HG03175 (cell line): ENCODE results near the gene DCT.
"Not testable (repeated sequence)": the region's sequence is repeated elsewhere in the genome, so short reads cannot be mapped to it uniquely, and the experiment has no call there.

ENCODE experiments used
- ATAC-seq: cut with Tn5 transposase; IDR thresholded peaks from one replicate; pipeline ENCODE4 v1.9.1; 2021; ENCODE audit warnings: mild to moderate bottlenecking, moderate library complexity; ENCODE audit not compliant: unreplicated experiment

Gene DCT

GRCh38 chr13:94479616-94480015 lies at the start of gene DCT:
Gene DCT, minus strand, starts transcription at chr13:94479682. Its CDS starts 427 bp downstream, at chr13:94479255.
- ATAC-seq = no peak

DNA sequence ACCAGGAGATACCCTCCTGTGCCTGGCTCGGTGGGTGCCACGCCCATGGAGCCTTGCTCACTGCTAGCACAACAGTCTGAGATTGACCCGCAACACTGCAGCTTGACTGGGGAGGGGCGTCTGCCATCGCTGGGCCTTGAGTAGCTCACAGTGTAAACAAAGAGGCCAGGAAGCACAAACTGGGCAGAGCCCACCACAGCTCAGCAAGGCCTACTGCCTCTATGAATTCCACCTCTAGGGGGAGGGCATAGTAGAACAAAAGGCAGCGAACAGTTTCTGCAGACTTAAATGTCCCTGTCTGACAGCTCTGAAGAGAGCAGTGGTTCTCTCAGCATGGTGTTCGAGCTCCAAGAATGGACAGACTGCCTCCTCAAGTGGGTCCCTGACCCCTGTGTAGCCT lies 47.5 kb upstream of the DCT start:
- not testable (repeated sequence) for ATAC-seq

DNA sequence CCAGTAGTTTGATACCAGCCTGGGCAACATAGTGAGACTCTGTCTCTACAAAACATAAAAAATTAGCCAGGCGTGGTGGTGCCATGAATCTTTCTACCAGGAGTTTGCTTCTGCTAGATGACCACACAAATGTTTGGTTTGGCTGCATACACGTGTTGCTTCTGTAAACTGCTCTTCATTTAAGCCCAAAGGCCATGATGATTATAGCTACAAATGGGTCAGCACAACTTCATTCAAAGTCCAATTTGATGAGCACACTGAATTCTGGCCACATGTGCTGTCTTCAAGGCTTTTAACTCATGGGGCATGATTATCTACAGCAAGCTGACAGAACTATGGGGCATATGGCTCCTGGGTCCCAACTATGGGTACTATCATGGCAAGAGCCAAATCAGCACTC lies 46.3 kb upstream of the DCT start:
- ATAC-seq = no peak

GRCh38 chr13:94524407-94524806 lies 44.9 kb upstream of the DCT start:
- ATAC-seq = no peak

GRCh38 chr13:94520001-94520400 lies 40.5 kb upstream of the DCT start:
- no peak for ATAC-seq

DNA sequence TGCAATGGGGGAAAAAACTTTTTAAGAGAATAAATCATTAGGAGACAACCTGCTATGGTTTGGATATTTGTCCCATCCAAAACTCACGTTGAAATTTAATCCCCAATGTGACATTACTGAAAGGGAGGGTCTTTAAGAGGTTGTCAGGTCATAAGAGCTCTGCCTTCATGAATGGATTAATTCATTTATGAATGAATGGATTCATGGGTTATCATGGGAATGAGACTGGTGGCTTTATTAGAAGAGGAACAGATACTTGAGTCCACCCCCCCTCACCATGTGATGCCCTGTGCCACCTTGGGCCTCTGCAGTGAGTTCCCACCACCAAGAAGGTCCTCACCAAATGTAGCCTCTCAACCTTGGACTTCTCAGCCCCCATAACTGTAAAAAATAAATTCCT lies 37.0 kb upstream of the DCT start:
- no peak for ATAC-seq

DNA sequence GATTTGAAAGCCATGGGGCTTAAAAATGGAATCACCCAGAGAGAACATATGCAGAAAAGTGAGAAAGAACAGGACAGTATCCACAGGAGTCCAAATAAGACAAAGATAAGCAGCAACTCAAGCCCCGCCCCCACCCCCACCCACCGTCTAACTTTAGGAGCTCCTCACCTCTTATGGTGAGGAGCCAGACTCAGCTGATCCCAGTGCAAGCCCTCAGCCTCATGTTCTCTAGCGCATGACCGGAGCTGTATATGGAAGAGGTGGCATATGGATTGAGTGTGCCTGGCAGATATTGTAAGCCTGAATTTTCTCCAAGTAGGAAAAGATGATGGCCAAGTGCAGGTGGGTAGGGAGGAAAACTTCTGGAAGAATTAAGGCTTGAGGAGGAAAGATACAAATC lies 36.4 kb upstream of the DCT start:
- no peak for ATAC-seq

- ATAC-seq = no peak
Measured at GRCh38 chr13:94515374-94515773, 35.9 kb upstream of the DCT start.

DNA sequence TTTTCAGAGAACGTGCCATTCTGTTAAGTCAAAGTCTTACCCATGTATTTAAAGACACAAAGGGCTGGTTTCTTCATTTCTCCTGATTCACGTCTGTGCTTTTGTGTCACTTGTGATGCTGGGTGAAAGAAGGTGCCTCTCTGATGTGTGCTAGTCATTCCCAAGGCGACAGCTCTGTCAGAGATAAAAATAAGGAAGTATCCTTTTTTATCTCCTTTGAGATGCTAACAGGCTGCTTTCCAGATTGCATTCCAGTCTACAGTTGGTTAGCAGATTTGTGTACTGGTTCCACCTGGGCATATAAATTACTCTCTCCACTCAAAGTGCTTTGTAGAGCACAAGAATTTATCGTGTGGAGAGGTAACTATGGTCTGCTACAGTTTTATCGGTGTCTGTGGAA lies 33.5 kb upstream of the DCT start:
- ATAC-seq = no peak

DNA sequence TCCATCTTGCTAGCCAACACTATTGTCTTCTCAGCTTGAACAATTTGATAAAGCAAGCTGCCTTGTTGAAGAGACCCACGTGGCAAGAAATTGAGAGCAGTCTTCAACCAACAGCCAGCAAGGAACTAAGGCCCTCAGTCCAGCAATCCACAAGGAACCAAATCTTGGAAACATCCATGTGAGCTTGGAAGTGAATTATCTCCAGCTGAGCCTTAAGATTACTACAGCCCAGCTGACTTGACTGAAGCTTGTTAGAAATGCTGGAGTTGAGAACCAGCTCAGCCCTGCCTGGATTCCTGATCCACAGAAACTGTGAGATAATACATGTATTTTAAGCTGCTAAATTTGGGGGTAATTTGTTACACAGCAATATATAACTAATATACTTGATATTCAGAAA lies 26.2 kb upstream of the DCT start:
- no peak for ATAC-seq

DNA sequence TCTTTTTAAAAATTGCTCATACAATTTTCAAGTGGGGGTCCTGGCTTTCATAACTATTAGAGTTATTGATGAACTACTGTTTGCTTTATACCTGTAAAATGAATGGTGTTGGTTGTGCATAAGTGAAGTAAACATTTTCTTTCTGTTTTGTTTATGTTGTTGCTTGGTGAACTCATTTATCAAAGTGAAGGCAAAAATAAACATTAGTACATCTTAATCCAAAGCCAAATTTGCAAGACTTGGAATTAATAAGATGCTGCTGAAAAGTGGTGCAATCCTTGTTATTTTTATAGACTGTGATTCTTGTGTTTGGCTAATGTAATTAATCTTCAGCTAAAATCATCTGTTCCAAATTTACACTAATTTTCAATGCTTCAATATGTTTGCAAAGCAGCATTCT lies 24.4 kb upstream of the DCT start:
- no peak for ATAC-seq

DNA sequence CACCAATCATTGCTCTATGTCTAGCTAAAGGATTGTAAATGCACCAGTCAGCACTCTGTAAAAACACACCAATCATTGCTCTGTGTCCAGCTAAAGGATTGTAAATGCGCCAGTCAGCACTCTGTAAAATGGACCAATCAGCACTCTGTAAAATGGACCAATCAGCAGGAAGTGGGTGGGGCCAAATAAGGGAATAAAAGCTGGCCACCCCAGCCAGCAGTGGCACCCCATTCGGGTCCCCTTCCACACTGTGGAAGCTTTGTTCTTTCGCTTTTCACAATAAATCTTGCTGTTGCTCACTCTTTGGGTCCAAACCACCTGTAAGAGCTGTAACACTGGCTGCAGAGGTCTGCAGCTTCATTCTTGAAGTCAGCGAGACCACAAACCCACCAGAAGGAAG lies 19.3 kb upstream of the DCT start:
- ATAC-seq = not testable (repeated sequence)

DNA sequence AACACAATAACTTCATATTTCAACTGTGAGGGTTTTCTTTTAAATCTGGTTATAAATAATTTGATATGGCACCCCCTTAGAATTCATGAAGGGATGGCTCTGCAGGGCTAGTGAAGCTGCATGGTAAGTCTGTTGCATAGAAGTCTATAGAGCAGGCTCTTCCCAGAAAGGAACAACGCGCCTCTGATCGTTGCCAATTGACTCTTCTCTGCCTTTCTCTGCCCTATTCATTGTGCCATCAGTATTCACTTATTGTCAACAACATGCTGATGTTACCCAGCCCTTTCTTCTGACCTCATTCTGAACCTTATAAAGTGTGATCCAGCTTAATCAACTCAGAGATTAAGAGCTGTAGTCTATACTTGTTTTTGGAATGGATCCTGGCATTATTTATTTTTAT lies 16.3 kb upstream of the DCT start:
- no peak for ATAC-seq

- no peak for ATAC-seq
Measured at GRCh38 chr13:94494026-94494425, 14.5 kb upstream of the DCT start.

DNA sequence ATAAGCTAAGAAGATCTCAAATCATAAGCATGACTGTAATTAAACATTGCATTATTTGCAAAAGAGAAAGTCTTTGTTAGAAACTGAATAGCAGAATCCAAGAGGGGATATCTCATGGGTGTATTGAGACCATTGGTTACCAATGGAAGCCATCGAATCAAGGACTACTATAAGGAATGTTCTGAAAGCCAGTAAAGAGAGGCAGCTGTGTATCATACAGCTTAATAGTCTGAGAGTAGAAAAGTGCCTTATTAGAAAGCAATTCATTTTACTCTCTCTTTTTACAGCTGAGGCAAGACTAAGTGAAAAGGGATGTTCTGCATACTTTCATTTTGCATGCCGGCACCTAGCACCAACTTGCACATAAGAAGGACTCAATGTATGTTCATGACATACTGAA lies 7.6 kb upstream of the DCT start:
- ATAC-seq = no peak

DNA sequence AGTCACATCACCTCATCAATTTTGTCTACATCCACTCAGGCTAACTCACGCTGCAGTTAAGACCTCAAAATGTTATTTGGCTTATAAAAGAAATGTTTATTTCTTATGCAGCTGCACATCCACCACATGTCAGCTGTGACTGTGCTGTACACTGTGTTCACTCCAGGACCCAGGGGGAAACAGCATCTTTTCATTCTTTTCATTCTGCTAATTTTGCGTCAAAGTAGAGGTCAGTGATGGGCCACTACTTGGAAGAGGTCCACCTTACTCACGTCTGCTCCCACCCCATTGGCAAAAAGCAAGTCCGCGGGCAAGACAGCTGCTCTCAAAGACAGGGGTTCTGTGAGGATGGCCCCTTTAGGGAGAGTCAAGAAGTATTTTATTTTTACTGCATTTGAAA lies 4.5 kb upstream of the DCT start:
- ATAC-seq = no peak

- no peak for ATAC-seq
Measured at GRCh38 chr13:94481941-94482340, 2.5 kb upstream of the DCT start.

DNA sequence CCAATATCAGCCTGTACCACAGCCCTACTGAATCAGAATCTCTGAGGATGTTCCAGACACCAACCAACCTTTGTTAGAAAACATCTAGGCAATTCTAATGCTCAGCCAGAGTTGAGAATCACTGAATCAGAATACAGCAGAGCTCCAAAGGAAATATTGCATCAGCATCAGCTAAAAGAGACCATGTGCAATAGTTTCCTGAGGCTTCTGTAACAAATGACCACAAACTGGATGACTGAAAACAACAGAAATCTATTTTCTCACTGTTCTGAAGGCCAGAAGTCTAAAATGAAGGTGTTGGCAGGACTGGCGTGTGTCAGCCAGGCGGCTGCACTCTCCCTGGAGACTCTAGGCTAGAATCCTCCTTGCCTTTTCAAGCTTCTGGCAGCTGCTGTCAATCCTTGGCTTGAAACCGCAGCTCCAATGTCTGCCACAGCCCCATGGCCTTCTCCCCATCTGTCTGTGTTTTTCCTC lies 1.2 kb upstream of the DCT start:
- ATAC-seq = no peak

DNA sequence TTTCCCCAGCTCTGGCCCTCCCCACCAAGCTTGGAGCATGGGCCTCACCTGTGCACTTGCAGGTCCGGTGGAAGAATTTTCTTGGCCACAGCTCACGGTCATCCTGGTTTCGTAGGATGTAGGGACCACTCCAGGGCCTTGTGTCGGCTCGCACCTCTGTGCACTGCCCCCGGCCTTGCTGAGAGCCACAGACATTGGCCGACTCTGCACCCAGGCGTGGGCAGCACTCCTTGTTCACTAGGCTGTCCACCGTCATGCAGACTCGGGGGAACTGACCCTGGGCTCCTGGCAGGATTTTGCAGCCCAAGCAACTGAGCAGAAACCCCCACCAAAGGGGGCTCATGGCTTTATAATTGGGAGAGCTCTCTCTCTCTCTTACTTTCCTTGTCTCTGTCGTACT lies 569 bp downstream of the DCT start:
- no peak for ATAC-seq

GRCh38 chr13:94470126-94470525 lies 9.4 kb downstream of the DCT start:
- no peak for ATAC-seq

- no peak for ATAC-seq
Measured at GRCh38 chr13:94464771-94465170, 14.7 kb downstream of the DCT start.

DNA sequence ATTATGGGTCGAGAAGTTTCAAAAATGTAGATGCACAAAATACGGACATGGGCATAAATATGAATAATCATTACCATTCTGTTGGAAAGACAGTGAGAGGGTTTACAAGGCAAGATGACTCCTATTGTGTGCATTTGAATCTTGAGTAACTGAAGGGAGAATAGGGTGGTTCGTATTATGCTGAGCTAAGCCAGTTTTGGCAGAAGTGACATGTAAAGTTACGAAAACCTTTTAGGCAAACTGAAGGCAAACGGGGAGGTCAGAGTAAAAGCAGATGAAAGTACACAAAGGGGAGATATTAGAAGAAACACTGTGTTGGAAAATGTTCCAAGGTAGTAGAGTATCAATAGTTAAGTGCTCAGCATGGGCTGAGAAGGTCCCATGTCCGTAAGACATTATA lies 16.8 kb downstream of the DCT start:
- no peak for ATAC-seq

GRCh38 chr13:94459116-94459515 lies 20.4 kb downstream of the DCT start:
- ATAC-seq = no peak

GRCh38 chr13:94455414-94455813 lies 24.1 kb downstream of the DCT start:
- no peak for ATAC-seq
